WERI-Rb-1 (cell line): Measurements from ENCODE around the gene HM13.

Source experiments
- DNase-seq: peaks from one replicate; pipeline ENCODE4 v3.0.0-alpha.2; 2020
- H3K27ac ChIP-seq: fragments of 250-450 bp; sonication (Bioruptor Pico); 2 replicates; pipeline ENCODE4 v1.5.1; 2020; ENCODE audit warnings: mild to moderate bottlenecking, moderate library complexity
- H3K27me3 ChIP-seq: fragments of 250-450 bp; sonication (Bioruptor Pico); 2 replicates; pipeline ENCODE4 v1.5.1; 2021; ENCODE audit warnings: mild to moderate bottlenecking, low read depth, moderate library complexity; ENCODE audit not compliant: insufficient read depth, severe bottlenecking
- H3K36me3 ChIP-seq: fragments of 250-450 bp; sonication (Bioruptor Pico); 2 replicates; pipeline ENCODE4 v1.5.1; 2020; ENCODE audit warnings: mild to moderate bottlenecking, moderate library complexity
- H3K4me3 ChIP-seq: 2 replicates; pipeline ENCODE4 v1.5.1; 2011; ENCODE audit warnings: low read depth, mild to moderate bottlenecking, control low read depth, low read length
- H3K9me3 ChIP-seq: fragments of 250-450 bp; sonication (Bioruptor Pico); 2 replicates; pipeline ENCODE4 v1.5.1; 2021; ENCODE audit warnings: mild to moderate bottlenecking, moderate library complexity; ENCODE audit not compliant: severe bottlenecking
- TF ChIP-seq, protein P1 (sequence below): IDR thresholded peaks from 2 replicates; pipeline ENCODE4 v1.5.1; 2011; ENCODE audit warnings: low read depth, mild to moderate bottlenecking, control low read depth, inconsistent platforms, low read length

Gene HM13

DNA sequence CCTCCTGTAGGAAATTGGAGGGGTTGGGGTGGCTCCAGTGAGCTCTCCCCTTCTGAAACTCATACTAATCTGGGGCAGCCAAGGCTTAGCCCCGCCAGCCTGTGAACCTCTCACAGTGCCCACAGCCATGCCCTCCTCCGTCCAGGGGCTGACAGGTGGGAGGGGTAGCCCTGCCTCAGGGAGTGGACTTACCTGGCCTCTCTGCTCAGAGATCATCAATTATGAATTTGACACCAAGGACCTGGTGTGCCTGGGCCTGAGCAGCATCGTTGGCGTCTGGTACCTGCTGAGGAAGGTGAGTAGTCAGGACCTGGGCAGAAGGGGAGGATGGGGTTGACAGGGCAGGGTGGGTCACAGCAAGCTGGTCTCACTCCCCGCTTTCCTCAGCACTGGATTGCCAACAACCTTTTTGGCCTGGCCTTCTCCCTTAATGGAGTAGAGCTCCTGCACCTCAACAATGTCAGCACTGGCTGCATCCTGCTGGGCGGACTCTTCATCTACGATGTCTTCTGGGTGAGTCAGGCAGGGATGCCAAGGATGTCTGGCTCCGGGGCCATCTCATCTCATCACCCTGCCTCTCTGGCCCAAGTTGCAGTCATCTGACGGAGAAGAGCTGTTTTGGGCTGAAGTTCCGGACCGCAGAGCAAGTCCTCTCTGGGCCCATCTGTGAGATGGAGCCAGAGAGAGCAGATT lies 34.7 kb downstream of the HM13 start:
- H3K9me3 ChIP-seq, result no peaks in the 10 kb centered on the region
- H3K27ac ChIP-seq, result no peak overlapping the region
- H3K36me3 ChIP-seq, result peaks cover 70% of the 10 kb centered on the region
- H3K4me3 ChIP-seq, result no peak overlapping the region
- no peaks in the 10 kb centered on the region for H3K27me3 ChIP-seq
- TF ChIP-seq, protein P1, sequence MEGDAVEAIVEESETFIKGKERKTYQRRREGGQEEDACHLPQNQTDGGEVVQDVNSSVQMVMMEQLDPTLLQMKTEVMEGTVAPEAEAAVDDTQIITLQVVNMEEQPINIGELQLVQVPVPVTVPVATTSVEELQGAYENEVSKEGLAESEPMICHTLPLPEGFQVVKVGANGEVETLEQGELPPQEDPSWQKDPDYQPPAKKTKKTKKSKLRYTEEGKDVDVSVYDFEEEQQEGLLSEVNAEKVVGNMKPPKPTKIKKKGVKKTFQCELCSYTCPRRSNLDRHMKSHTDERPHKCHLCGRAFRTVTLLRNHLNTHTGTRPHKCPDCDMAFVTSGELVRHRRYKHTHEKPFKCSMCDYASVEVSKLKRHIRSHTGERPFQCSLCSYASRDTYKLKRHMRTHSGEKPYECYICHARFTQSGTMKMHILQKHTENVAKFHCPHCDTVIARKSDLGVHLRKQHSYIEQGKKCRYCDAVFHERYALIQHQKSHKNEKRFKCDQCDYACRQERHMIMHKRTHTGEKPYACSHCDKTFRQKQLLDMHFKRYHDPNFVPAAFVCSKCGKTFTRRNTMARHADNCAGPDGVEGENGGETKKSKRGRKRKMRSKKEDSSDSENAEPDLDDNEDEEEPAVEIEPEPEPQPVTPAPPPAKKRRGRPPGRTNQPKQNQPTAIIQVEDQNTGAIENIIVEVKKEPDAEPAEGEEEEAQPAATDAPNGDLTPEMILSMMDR, result no peak
- no peak for DNase-seq

DNA sequence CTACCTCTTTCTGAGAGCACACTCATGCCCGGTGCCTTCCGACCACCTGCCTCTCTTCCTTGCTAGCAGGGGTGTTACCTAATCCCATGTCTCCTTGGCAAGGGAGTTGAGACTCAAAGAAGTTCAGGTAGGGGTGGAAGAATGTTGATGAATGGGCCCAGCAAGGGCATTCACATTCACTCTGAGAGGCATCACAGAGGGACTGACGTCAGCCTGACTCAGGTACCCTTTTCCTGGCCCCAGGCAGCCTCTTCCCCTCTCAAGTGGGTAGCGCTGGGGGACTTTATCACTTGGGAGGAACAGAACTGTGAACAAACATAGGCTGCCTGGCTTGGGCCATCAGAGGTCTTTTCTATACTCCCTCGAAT lies 35.3 kb downstream of the HM13 start:
- peaks cover 68% of the 10 kb centered on the region for H3K36me3 ChIP-seq
- no peaks in the 10 kb centered on the region for H3K27me3 ChIP-seq
- H3K4me3 ChIP-seq, result no peak overlapping the region
- no peak overlapping the region for H3K27ac ChIP-seq
- no peaks in the 10 kb centered on the region for H3K9me3 ChIP-seq
- no peak for DNase-seq
- TF ChIP-seq, protein P1, result no peak

DNA sequence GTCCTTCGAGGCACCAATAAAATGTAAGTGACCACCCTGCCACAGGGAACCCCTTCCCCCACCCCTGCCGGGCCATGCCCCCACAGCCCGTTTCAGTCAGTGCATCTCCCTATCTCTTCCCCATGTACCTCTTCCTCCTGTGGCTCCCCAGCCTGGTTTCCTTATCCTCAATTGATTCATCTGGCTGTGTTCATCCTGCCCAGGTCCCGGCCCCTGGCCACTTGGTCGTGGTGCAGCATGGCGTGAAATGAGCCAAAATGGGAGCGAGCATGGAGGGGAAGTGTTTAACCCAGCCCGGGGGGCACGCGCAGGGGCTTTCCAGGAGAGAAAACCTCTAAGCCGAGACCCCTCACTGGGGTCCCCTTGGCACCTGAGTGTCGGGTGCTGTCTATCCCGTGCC lies 35.9 kb downstream of the HM13 start:
- TF ChIP-seq, protein P1, result no peak
- Histone ChIP-seq H3K27ac (no peak overlapping the region), H3K36me3 (peaks cover 67% of the 10 kb centered on the region)

DNA sequence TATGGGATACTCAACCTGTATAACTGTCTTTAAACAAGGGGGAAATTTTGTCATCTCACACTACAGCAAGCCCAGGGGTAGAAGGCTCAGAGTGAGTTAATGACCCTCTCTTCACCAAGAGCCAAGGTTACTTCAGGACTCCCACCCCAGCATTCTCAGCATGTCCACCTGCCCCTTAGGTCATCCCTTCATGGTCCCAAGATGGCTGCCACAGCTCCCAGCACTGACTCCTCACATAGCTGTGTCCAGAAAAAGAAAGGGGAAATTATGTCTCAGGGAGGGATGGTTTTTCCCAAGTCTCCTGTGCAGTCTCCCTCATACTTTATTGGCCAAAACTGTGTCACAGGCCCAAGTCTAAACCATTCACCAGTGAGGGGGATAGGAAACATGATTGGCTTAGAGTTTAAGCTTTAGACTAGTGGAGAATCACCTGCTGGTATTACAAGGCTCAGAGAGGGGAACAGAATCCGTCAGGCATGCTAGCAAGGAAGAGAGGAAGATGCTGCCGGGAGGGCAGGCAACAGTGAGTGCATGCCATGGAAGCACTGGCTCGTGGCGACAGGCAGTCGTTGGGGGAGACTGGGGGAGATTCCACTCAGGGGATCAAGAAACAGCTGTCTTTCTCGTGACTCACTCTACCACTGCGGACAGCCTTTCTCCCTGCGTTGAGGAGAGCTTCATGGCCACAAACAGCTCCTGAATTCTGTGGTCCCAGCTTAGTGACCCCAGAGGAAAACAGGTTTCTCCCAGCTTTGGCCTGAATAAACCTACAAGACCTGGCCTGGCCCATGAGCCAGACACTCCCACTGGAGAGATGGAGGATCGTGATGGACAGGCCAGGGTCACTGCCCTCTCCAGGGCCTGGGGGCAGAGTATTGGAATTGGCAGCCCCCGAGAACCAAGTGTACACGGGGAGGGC lies 37.2 kb downstream of the HM13 start:
- Histone ChIP-seq H3K27ac (peak overlapping the region; percentile 82), H3K27me3 (no peaks in the 10 kb centered on the region), H3K9me3 (no peaks in the 10 kb centered on the region), H3K4me3 (no peak overlapping the region), H3K36me3 (peaks cover 67% of the 10 kb centered on the region)
- TF ChIP-seq, protein P1, result no peak
- no peak for DNase-seq

More for the DNA sequence above, 35.9 kb downstream of the HM13 start:
- no peak for DNase-seq
- Histone ChIP-seq H3K4me3 (no peak overlapping the region), H3K27me3 (no peaks in the 10 kb centered on the region), H3K9me3 (no peaks in the 10 kb centered on the region)

DNA sequence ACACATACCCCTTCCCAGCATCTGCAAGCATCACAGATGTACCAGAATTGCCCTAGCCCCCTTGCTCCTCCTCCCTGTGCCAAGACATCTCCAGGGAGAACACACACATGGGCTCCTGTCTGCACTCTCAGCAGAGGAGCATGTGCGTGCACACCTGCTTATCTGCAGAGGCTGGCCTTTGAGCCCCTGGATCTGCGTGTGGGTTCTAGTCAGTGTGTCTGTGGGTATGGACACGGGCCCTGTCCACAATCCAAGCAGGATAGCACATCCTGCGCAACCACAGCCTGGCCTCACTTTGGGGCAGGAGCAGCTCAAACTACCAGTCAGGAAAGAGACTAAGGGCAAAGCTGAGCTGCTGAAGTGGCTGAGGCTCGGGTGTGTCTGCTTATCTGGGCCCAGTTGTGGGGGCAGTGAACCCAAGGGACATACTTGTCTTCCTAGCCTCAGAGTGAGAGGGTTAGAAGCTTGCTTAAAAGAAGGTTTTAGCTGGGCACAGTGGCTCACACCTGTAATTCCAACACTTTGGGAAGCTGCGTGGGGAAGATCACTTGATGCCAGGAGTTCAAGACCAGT lies 41.0 kb downstream of the HM13 start:
- H3K9me3 ChIP-seq, result no peaks in the 10 kb centered on the region
- no peaks in the 10 kb centered on the region for H3K27me3 ChIP-seq
- no peak overlapping the region for H3K4me3 ChIP-seq
- DNase-seq, result no peak
- peaks cover 51% of the 10 kb centered on the region for H3K36me3 ChIP-seq
- H3K27ac ChIP-seq, result peak overlapping the region; percentile 82
- TF ChIP-seq, protein P1, result no peak
